ENCODE data around the gene ALDH8A1. TPM values are rescaled to one million over a fixed set of nuclear protein-coding genes. Genes with fewer than 3 reads are reported as not detected.

Gene ALDH8A1
- total and polyA plus RNA-seq, 7 donors = 0.13 to 0.97 (median 0.47) TPM; not detected in 1

GRCh38 chr6:134925800-134926199 lies 24.1 kb downstream of the ALDH8A1 start:
- TF ChIP-seq CTCF (IDR thresholded peaks at IDR 0.05) = no peak
- DNase-seq = no peak
- H3K27ac ChIP-seq = no peak overlapping the region
- 74 to 87% (median 83%) methylated on average over 3 of the region's 3 CpGs for WGBS, 3 donors
- intact Hi-C loops (cut with DNase I) = no loop called here
- no peaks in the 10 kb centered on the region for H3K4me1 ChIP-seq
- ATAC-seq = no peak
- no peaks in the 10 kb centered on the region for H3K27me3 ChIP-seq (ENCODE audit: insufficient read depth in 3 of 3, low read length in 2 of 3)
- H3K4me3 ChIP-seq = no peak overlapping the region
- no peaks in the 10 kb centered on the region for H3K9me3 ChIP-seq
- H3K36me3 ChIP-seq (ENCODE audit: insufficient read depth in 1 of 2, low read depth in 1 of 2) = peaks cover 0 to 4% of the 10 kb centered on the region in 2 donors

- Histone ChIP-seq H3K36me3 (ENCODE audit: insufficient read depth in 1 of 2, low read depth in 1 of 2) (peaks cover 0 to 12% of the 10 kb centered on the region in 2 donors), H3K4me3 (no peak overlapping the region), H3K27me3 (ENCODE audit: insufficient read depth in 3 of 3, low read length in 2 of 3) (no peaks in the 10 kb centered on the region), H3K9me3 (no peaks in the 10 kb centered on the region), H3K27ac (no peak overlapping the region), H3K4me1 (no peaks in the 10 kb centered on the region)
- intact Hi-C loops (cut with DNase I) = no loop called here
- no peak for TF ChIP-seq CTCF (IDR thresholded peaks at IDR 0.05)
- ATAC-seq (peak; percentile 36 to 80 (median 77)), DNase-seq (no peak)
- 19 to 46% (median 38%) methylated on average over 6 of the region's 6 CpGs for WGBS, 3 donors
Measured at GRCh38 chr6:134921721-134922261, 28.1 kb downstream of the ALDH8A1 start.

GRCh38 chr6:134921276-134921675 lies 28.6 kb downstream of the ALDH8A1 start:
- DNase-seq (no peak), ATAC-seq (no peak)
- no peak for TF ChIP-seq CTCF (IDR thresholded peaks at IDR 0.05)
- 78 to 86% (median 86%) methylated on average over 5 of the region's 5 CpGs for WGBS, 3 donors
- Histone ChIP-seq H3K4me1 (no peaks in the 10 kb centered on the region), H3K9me3 (no peaks in the 10 kb centered on the region), H3K27ac (no peak overlapping the region), H3K27me3 (ENCODE audit: insufficient read depth in 3 of 3, low read length in 2 of 3) (no peaks in the 10 kb centered on the region), H3K36me3 (ENCODE audit: insufficient read depth in 1 of 2, low read depth in 1 of 2) (peaks cover 0 to 15% of the 10 kb centered on the region in 2 donors), H3K4me3 (no peak overlapping the region)
- intact Hi-C loops (cut with DNase I) = no loop called here

GRCh38 chr6:134920422-134920821 lies 29.5 kb downstream of the ALDH8A1 start:
- WGBS, 3 donors = 71 to 78% (median 73%) methylated on average over 2 of the region's 2 CpGs
- ATAC-seq (no peak), DNase-seq (no peak)
- intact Hi-C loops (cut with DNase I) = no loop called here
- H3K27ac ChIP-seq = no peak overlapping the region
- H3K27me3 ChIP-seq (ENCODE audit: insufficient read depth in 3 of 3, low read length in 2 of 3) = no peaks in the 10 kb centered on the region
- no peak for TF ChIP-seq CTCF (IDR thresholded peaks at IDR 0.05)
- peaks cover 0 to 16% of the 10 kb centered on the region in 2 donors for H3K36me3 ChIP-seq (ENCODE audit: insufficient read depth in 1 of 2, low read depth in 1 of 2)
- no peaks in the 10 kb centered on the region for H3K9me3 ChIP-seq
- no peaks in the 10 kb centered on the region for H3K4me1 ChIP-seq
- H3K4me3 ChIP-seq = no peak overlapping the region

GRCh38 chr6:134918418-134918961 lies 31.4 kb downstream of the ALDH8A1 start:
- ATAC-seq (no peak), DNase-seq (no peak)
- 95 to 96% (median 95%) methylated on average over 17 of the region's 17 CpGs for WGBS, 3 donors
- no peaks in the 10 kb centered on the region for H3K27me3 ChIP-seq (ENCODE audit: insufficient read depth in 3 of 3, low read length in 2 of 3)
- peaks cover 0 to 16% of the 10 kb centered on the region in 2 donors for H3K36me3 ChIP-seq (ENCODE audit: insufficient read depth in 1 of 2, low read depth in 1 of 2)
- H3K4me1 ChIP-seq = no peaks in the 10 kb centered on the region
- no peak overlapping the region for H3K27ac ChIP-seq
- intact Hi-C loops (cut with DNase I) = no loop called here
- no peak overlapping the region for H3K4me3 ChIP-seq
- no peaks in the 10 kb centered on the region for H3K9me3 ChIP-seq
- no peak for TF ChIP-seq CTCF (IDR thresholded peaks at IDR 0.05)

Measured in psoas muscle (tissue), 8 donors.